WTC11 (cell line): ENCODE data around the gene NNT. TPM values are rescaled to one million over a fixed set of nuclear protein-coding genes. Genes with fewer than 3 reads are reported as not detected.

Experiments
- ATAC-seq: fragments of 200-7000 bp; cut with Tn5 transposase; 2 replicates; pipeline ENCODE4 v1.10.0; 2021; ENCODE audit warnings: mild to moderate bottlenecking, moderate library complexity
- CTCF ChIA-PET: fragments of 300-600 bp; sonication (Branson Sonifier 250); formaldehyde crosslinking; loops from one replicate; lab custom pipeline; 2021; ENCODE audit warnings: antibody characterized with exemption; lab: Charles Lee
- POLR2A ChIA-PET: fragments of 350-600 bp; sonication (Branson Sonifier 250); formaldehyde crosslinking; loops from one replicate; lab custom pipeline; 2021; ENCODE audit warnings: antibody characterized with exemption; lab: Charles Lee
- DNase-seq: peaks from one replicate; pipeline ENCODE4 v3.0.0; 2021; ENCODE audit warnings: low spot score
- H3K27ac Mint-ChIP-seq: 2 replicates; pipeline ENCODE4 v1.8.0; 2021; ENCODE audit warnings: mixed read lengths
- H3K27me3 Mint-ChIP-seq: 2 replicates; pipeline ENCODE4 v1.8.0; 2021; ENCODE audit warnings: low read depth, mild to moderate bottlenecking, moderate library complexity, mixed read lengths
- H3K36me3 Mint-ChIP-seq: 2 replicates; pipeline ENCODE4 v1.8.0; 2021; ENCODE audit warnings: mixed read lengths
- H3K4me1 Mint-ChIP-seq: 2 replicates; pipeline ENCODE4 v1.8.0; 2022; ENCODE audit warnings: mixed read lengths
- H3K4me3 Mint-ChIP-seq: 2 replicates; pipeline ENCODE4 v1.8.0; 2021; ENCODE audit warnings: mild to moderate bottlenecking, moderate library complexity, mixed read lengths
- H3K9me3 Mint-ChIP-seq: 2 replicates; pipeline ENCODE4 v1.8.0; 2021; ENCODE audit warnings: mixed read lengths
- FOXK1 ChIP-seq: sonication (generic); formaldehyde crosslinking; IDR thresholded peaks from 2 replicates; pipeline ENCODE4 v1.8.0; 2022; ENCODE audit warnings: mild to moderate bottlenecking, moderate library complexity, missing genetic modification reagents
- NR1H2 ChIP-seq: sonication (generic); formaldehyde crosslinking; IDR thresholded peaks from 2 replicates; pipeline ENCODE4 v1.9.0; 2021; ENCODE audit warnings: mild to moderate bottlenecking, moderate library complexity, missing genetic modification reagents
- OVOL2 ChIP-seq: fragments of 250-450 bp; sonication (Bioruptor Pico); IDR thresholded peaks from 2 replicates; pipeline ENCODE4 v1.9.0; 2021; ENCODE audit warnings: mild to moderate bottlenecking, borderline replicate concordance
- SMAD3 ChIP-seq: sonication (generic); formaldehyde crosslinking; IDR thresholded peaks from 2 replicates; pipeline ENCODE4 v1.8.0; 2022; ENCODE audit warnings: missing genetic modification reagents, mild to moderate bottlenecking, borderline replicate concordance
- ZNF317 ChIP-seq: sonication (generic); formaldehyde crosslinking; IDR thresholded peaks from 2 replicates; pipeline ENCODE4 v1.8.1; 2023; ENCODE audit warnings: low read depth, mild to moderate bottlenecking, moderate library complexity, missing genetic modification reagents, borderline replicate concordance
- ZNF423 ChIP-seq: fragments of 250-450 bp; sonication (Bioruptor Pico); IDR thresholded peaks from 2 replicates; pipeline ENCODE4 v2.1.2; 2022; ENCODE audit warnings: mild to moderate bottlenecking, moderate library complexity
- total RNA-seq: library from RNA; stranded (reverse); gene quantifications from 3 replicates; pipeline ENCODE4 v1.2.3, GENCODE V29; 2021
- TF ChIP-seq, protein P1 (sequence below): sonication (generic); formaldehyde crosslinking; IDR thresholded peaks from 2 replicates; pipeline ENCODE4 v1.8.1; 2023; ENCODE audit warnings: mild to moderate bottlenecking, missing genetic modification reagents, borderline replicate concordance
- TF ChIP-seq, protein P2 (sequence below): sonication (generic); formaldehyde crosslinking; IDR thresholded peaks from 2 replicates; pipeline ENCODE4 v1.8.1; 2022; ENCODE audit warnings: low read depth, missing genetic modification reagents, borderline replicate concordance
- TF ChIP-seq, protein P3 (sequence below): sonication (generic); formaldehyde crosslinking; IDR thresholded peaks from 2 replicates; pipeline ENCODE4 v1.8.0; 2023; ENCODE audit warnings: mild to moderate bottlenecking, missing genetic modification reagents
- TF ChIP-seq, protein P4 (sequence below): fragments of 250-450 bp; sonication (Bioruptor Pico); IDR thresholded peaks from 2 replicates; pipeline ENCODE4 v1.9.0; 2021; ENCODE audit warnings: mild to moderate bottlenecking
- TF ChIP-seq, protein P5 (sequence below): sonication (generic); formaldehyde crosslinking; IDR thresholded peaks from 2 replicates; pipeline ENCODE4 v1.8.1; 2023; ENCODE audit warnings: mild to moderate bottlenecking, missing genetic modification reagents, moderate library complexity

Gene NNT
- total RNA-seq, 1 experiment from 2014 or later: 37.6 TPM

DNA sequence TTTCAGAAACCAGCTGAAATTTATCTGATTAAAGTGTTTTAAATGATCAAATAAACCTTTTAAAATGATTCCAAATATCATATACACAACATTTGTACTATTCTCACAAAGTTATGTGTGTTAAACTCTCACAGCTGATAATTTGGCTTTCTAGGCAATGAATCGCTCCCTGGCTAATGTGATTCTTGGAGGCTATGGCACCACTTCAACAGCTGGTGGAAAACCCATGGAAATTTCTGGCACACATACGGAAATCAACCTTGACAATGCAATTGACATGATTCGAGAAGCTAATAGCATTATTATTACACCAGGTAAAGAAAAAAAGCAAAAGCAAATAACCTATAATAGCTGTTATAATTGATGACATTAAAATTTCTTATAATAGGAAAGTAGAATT lies 72.4 kb downstream of the NNT start (continued):
- TF ChIP-seq, protein P1, sequence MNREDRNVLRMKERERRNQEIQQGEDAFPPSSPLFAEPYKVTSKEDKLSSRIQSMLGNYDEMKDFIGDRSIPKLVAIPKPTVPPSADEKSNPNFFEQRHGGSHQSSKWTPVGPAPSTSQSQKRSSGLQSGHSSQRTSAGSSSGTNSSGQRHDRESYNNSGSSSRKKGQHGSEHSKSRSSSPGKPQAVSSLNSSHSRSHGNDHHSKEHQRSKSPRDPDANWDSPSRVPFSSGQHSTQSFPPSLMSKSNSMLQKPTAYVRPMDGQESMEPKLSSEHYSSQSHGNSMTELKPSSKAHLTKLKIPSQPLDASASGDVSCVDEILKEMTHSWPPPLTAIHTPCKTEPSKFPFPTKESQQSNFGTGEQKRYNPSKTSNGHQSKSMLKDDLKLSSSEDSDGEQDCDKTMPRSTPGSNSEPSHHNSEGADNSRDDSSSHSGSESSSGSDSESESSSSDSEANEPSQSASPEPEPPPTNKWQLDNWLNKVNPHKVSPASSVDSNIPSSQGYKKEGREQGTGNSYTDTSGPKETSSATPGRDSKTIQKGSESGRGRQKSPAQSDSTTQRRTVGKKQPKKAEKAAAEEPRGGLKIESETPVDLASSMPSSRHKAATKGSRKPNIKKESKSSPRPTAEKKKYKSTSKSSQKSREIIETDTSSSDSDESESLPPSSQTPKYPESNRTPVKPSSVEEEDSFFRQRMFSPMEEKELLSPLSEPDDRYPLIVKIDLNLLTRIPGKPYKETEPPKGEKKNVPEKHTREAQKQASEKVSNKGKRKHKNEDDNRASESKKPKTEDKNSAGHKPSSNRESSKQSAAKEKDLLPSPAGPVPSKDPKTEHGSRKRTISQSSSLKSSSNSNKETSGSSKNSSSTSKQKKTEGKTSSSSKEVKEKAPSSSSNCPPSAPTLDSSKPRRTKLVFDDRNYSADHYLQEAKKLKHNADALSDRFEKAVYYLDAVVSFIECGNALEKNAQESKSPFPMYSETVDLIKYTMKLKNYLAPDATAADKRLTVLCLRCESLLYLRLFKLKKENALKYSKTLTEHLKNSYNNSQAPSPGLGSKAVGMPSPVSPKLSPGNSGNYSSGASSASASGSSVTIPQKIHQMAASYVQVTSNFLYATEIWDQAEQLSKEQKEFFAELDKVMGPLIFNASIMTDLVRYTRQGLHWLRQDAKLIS (CRISPR knock-in tag): no peak
- TF ChIP-seq, protein P2, sequence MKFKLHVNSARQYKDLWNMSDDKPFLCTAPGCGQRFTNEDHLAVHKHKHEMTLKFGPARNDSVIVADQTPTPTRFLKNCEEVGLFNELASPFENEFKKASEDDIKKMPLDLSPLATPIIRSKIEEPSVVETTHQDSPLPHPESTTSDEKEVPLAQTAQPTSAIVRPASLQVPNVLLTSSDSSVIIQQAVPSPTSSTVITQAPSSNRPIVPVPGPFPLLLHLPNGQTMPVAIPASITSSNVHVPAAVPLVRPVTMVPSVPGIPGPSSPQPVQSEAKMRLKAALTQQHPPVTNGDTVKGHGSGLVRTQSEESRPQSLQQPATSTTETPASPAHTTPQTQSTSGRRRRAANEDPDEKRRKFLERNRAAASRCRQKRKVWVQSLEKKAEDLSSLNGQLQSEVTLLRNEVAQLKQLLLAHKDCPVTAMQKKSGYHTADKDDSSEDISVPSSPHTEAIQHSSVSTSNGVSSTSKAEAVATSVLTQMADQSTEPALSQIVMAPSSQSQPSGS: no peak
- TF ChIP-seq FOXK1 (CRISPR knock-in tag): no peak
- TF ChIP-seq, protein P3, sequence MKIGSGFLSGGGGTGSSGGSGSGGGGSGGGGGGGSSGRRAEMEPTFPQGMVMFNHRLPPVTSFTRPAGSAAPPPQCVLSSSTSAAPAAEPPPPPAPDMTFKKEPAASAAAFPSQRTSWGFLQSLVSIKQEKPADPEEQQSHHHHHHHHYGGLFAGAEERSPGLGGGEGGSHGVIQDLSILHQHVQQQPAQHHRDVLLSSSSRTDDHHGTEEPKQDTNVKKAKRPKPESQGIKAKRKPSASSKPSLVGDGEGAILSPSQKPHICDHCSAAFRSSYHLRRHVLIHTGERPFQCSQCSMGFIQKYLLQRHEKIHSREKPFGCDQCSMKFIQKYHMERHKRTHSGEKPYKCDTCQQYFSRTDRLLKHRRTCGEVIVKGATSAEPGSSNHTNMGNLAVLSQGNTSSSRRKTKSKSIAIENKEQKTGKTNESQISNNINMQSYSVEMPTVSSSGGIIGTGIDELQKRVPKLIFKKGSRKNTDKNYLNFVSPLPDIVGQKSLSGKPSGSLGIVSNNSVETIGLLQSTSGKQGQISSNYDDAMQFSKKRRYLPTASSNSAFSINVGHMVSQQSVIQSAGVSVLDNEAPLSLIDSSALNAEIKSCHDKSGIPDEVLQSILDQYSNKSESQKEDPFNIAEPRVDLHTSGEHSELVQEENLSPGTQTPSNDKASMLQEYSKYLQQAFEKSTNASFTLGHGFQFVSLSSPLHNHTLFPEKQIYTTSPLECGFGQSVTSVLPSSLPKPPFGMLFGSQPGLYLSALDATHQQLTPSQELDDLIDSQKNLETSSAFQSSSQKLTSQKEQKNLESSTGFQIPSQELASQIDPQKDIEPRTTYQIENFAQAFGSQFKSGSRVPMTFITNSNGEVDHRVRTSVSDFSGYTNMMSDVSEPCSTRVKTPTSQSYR (CRISPR knock-in tag): no peak
- no peak for TF ChIP-seq ZNF423
- TF ChIP-seq, protein P4, sequence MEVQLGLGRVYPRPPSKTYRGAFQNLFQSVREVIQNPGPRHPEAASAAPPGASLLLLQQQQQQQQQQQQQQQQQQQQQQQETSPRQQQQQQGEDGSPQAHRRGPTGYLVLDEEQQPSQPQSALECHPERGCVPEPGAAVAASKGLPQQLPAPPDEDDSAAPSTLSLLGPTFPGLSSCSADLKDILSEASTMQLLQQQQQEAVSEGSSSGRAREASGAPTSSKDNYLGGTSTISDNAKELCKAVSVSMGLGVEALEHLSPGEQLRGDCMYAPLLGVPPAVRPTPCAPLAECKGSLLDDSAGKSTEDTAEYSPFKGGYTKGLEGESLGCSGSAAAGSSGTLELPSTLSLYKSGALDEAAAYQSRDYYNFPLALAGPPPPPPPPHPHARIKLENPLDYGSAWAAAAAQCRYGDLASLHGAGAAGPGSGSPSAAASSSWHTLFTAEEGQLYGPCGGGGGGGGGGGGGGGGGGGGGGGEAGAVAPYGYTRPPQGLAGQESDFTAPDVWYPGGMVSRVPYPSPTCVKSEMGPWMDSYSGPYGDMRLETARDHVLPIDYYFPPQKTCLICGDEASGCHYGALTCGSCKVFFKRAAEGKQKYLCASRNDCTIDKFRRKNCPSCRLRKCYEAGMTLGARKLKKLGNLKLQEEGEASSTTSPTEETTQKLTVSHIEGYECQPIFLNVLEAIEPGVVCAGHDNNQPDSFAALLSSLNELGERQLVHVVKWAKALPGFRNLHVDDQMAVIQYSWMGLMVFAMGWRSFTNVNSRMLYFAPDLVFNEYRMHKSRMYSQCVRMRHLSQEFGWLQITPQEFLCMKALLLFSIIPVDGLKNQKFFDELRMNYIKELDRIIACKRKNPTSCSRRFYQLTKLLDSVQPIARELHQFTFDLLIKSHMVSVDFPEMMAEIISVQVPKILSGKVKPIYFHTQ (CRISPR knock-in tag): no peak

DNA sequence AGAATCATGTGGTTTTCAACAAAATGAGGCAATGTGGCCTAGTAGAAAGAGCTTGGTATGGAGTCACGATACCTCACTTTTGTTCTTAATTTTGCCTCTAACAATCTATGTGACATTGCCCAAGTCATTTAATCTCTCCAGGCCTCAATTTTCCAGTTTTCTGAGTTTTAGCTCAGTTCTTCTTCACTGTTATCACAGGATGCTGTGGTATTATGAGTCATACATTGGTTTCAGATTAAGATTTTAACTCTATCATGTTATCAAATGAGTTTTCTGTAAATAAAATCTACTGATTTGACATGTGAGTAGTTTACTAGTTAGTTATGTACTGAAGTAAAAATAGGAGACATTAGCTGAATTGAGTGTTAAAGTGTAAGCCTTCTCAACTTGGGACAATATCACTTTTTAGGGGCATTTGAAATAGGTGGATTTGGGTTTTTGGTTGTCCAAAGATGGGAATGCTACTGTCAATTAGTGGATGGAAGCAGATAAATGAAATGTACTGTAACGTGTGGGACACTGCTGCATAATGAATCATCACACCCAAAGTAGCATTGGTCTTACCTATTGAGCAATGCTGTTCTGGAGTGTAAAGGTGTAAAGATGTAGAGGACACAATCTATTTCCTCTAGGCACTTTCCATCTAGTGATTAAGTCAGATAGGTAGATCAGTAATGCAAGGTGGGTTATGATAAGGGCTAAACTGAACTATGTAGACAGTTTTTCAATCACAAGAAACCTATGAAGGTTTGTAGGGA lies 73.3 kb downstream of the NNT start:
- DNase-seq (no peak), ATAC-seq (no peak)
- TF ChIP-seq NR1H2 (CRISPR knock-in tag): no peak
- TF ChIP-seq, protein P5, sequence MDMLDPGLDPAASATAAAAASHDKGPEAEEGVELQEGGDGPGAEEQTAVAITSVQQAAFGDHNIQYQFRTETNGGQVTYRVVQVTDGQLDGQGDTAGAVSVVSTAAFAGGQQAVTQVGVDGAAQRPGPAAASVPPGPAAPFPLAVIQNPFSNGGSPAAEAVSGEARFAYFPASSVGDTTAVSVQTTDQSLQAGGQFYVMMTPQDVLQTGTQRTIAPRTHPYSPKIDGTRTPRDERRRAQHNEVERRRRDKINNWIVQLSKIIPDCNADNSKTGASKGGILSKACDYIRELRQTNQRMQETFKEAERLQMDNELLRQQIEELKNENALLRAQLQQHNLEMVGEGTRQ (CRISPR knock-in tag): no peak
- TF ChIP-seq OVOL2: no peak
- TF ChIP-seq FOXK1 (CRISPR knock-in tag): no peak
- TF ChIP-seq SMAD3: no peak
- no peak for TF ChIP-seq ZNF317 (CRISPR knock-in tag)
- Mint-ChIP-seq H3K4me3 (no peak overlapping the region), H3K9me3 (peaks cover 14% of the 10 kb centered on the region), H3K27me3 (no peaks in the 10 kb centered on the region), H3K36me3 (peaks cover 24% of the 10 kb centered on the region), H3K4me1 (no peaks in the 10 kb centered on the region), H3K27ac (no peak overlapping the region)
- ChIA-PET POLR2A (no interaction called here), CTCF (no interaction called here)
